GM23338 (cell line): Measurements from ENCODE around the gene MIA.

ENCODE experiments used
- EZH2 ChIP-seq: fragments of 200-600 bp; sonication (generic); IDR thresholded peaks from one replicate; pipeline ENCODE4 v1.8.0; 2017; ENCODE audit warnings: antibody characterized with exemption, mild to moderate bottlenecking, low read depth; ENCODE audit not compliant: unreplicated experiment
- EZH2phosphoT487 ChIP-seq: fragments of 200-600 bp; sonication (generic); IDR thresholded peaks from one replicate; pipeline ENCODE4 v1.8.1; 2018; ENCODE audit warnings: antibody characterized with exemption; ENCODE audit not compliant: unreplicated experiment
- ZNF331 ChIP-seq: fragments of 250-450 bp; sonication (Bioruptor Pico); IDR thresholded peaks from 2 replicates; pipeline ENCODE4 v1.5.0; 2020; ENCODE audit warnings: low read depth, mild to moderate bottlenecking, moderate library complexity
- TF ChIP-seq, protein P1 (sequence below), 2 experiments: fragments of 200-600 bp in 1 of 2; sonication (generic) in 1 of 2; conservative IDR thresholded peaks; 2 replicates each; pipeline versions ENCODE4 v1.5.1 to v1.6.1; 2016 to 2017; ENCODE audit warnings: antibody characterized with exemption in 2 of 2, low read depth in 2 of 2, mild to moderate bottlenecking in 2 of 2, moderate library complexity in 1 of 2

DNA sequence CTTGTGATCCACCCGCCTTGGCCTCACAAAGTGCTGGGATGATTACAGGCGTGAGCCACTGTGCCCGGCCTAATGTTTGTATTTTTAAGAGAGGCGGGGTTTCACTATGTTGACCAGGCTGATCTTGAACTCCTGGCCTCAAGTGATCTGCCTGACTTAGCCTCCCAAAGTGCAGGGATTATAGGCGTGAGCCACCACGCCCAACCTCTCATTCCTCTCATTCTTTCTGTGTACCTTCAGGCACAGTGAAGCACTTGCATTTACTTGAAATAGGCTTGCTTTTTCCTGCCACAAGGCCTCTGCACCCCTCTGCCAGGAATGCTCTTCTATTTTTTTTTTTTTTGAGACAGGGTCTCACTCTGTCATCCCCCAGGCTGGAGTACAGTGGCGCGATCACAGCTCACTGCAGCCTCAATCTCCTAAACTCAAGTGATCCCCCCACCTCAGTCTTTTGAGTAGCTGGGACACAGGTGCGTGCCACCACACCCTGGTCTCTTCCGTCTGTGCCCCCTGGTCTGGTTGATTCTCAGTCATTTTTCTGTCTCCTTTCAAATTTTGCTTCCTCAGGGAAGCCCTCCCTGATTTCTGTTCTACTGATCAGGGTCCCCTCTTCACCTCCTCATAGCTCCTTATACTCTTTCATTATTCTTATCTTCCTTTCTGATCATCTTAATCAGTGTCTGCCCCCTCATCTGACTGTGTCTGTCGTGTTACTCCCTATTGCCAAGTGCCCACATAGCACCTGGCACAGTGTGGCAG lies 40.1 kb upstream of the MIA start:
- TF ChIP-seq, protein P1, sequence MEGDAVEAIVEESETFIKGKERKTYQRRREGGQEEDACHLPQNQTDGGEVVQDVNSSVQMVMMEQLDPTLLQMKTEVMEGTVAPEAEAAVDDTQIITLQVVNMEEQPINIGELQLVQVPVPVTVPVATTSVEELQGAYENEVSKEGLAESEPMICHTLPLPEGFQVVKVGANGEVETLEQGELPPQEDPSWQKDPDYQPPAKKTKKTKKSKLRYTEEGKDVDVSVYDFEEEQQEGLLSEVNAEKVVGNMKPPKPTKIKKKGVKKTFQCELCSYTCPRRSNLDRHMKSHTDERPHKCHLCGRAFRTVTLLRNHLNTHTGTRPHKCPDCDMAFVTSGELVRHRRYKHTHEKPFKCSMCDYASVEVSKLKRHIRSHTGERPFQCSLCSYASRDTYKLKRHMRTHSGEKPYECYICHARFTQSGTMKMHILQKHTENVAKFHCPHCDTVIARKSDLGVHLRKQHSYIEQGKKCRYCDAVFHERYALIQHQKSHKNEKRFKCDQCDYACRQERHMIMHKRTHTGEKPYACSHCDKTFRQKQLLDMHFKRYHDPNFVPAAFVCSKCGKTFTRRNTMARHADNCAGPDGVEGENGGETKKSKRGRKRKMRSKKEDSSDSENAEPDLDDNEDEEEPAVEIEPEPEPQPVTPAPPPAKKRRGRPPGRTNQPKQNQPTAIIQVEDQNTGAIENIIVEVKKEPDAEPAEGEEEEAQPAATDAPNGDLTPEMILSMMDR (conservative IDR thresholded peaks at IDR 0.05; ENCODE audit: low read depth in 2 of 2) = no peak
- no peak for TF ChIP-seq ZNF331 (CRISPR knock-in tag)
- TF ChIP-seq EZH2phosphoT487 = no peak
- no peak for TF ChIP-seq EZH2
